Measurements from ENCODE around the gene GCA.

DNA sequence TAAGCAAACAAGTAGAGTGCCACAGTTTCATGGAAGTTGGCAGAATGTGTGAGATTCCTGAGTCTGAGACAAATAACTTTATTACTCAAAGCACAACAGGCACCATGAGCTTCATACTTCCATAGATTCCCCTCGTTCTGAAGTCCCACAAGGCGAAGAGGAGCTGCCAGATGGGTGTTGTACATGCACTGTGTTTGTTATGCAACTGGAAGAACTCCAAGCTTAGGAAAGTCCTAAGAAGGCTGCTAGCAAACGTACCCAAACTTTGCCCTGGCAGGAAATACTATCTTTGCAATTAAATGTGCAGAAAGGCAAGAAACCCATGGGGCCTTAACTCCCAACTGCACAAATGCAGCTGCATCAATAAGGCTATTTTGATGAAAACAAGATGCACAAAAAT lies 1.6 kb upstream of the GCA start:
- TF ChIP-seq, protein P1, sequence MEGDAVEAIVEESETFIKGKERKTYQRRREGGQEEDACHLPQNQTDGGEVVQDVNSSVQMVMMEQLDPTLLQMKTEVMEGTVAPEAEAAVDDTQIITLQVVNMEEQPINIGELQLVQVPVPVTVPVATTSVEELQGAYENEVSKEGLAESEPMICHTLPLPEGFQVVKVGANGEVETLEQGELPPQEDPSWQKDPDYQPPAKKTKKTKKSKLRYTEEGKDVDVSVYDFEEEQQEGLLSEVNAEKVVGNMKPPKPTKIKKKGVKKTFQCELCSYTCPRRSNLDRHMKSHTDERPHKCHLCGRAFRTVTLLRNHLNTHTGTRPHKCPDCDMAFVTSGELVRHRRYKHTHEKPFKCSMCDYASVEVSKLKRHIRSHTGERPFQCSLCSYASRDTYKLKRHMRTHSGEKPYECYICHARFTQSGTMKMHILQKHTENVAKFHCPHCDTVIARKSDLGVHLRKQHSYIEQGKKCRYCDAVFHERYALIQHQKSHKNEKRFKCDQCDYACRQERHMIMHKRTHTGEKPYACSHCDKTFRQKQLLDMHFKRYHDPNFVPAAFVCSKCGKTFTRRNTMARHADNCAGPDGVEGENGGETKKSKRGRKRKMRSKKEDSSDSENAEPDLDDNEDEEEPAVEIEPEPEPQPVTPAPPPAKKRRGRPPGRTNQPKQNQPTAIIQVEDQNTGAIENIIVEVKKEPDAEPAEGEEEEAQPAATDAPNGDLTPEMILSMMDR (IDR thresholded peaks at IDR 0.05 in 2 of 3, conservative IDR thresholded peaks at IDR 0.05 in 1 of 3; ENCODE audit: borderline replicate concordance in 1 of 3, insufficient read depth in 1 of 3, low read depth in 2 of 3, low read length in 2 of 3) = no peak
- TF ChIP-seq POLR2A (IDR thresholded peaks at IDR 0.05; ENCODE audit: borderline replicate concordance, extremely low read depth, insufficient read depth, insufficient read length) (no peak), POLR2AphosphoS5 (IDR thresholded peaks at IDR 0.05; ENCODE audit: low read depth, low read length) (no peak), EZH2 (IDR thresholded peaks at IDR 0.05) (no peak), SRF (IDR thresholded peaks at IDR 0.05; ENCODE audit: low read depth) (no peak), ZNF274 (IDR thresholded peaks at IDR 0.05; ENCODE audit: low read depth, low read length) (no peak), EZH2phosphoT487 (IDR thresholded peaks at IDR 0.05; ENCODE audit: borderline replicate concordance) (no peak), MAX (IDR thresholded peaks at IDR 0.05) (no peak), FOSL1 (IDR thresholded peaks at IDR 0.05; ENCODE audit: low read depth) (no peak), SP1 (IDR thresholded peaks at IDR 0.05; ENCODE audit: low read depth) (no peak), ELF1 (IDR thresholded peaks at IDR 0.05; ENCODE audit: borderline replicate concordance, low read depth) (no peak), CEBPB (IDR thresholded peaks at IDR 0.05; ENCODE audit: low read depth) (no peak)
- TF ChIP-seq, protein P2, sequence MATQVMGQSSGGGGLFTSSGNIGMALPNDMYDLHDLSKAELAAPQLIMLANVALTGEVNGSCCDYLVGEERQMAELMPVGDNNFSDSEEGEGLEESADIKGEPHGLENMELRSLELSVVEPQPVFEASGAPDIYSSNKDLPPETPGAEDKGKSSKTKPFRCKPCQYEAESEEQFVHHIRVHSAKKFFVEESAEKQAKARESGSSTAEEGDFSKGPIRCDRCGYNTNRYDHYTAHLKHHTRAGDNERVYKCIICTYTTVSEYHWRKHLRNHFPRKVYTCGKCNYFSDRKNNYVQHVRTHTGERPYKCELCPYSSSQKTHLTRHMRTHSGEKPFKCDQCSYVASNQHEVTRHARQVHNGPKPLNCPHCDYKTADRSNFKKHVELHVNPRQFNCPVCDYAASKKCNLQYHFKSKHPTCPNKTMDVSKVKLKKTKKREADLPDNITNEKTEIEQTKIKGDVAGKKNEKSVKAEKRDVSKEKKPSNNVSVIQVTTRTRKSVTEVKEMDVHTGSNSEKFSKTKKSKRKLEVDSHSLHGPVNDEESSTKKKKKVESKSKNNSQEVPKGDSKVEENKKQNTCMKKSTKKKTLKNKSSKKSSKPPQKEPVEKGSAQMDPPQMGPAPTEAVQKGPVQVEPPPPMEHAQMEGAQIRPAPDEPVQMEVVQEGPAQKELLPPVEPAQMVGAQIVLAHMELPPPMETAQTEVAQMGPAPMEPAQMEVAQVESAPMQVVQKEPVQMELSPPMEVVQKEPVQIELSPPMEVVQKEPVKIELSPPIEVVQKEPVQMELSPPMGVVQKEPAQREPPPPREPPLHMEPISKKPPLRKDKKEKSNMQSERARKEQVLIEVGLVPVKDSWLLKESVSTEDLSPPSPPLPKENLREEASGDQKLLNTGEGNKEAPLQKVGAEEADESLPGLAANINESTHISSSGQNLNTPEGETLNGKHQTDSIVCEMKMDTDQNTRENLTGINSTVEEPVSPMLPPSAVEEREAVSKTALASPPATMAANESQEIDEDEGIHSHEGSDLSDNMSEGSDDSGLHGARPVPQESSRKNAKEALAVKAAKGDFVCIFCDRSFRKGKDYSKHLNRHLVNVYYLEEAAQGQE (IDR thresholded peaks at IDR 0.05; ENCODE audit: low read depth) = no peak
